Esophagus squamous epithelium (tissue), 4 donors: ENCODE measurements around the gene FAM156B.
"Not testable (repeated sequence)": the region's sequence is repeated elsewhere in the genome, so short reads cannot be mapped to it uniquely, and the experiment has no call there.

Experiments
- CTCF ChIP-seq, 6 experiments: fragments of 450-650 bp in 4 of 6; fragments of 200-600 bp in 2 of 6; sonication (generic) in 2 of 6; IDR thresholded peaks; one replicate each; pipeline ENCODE4 v1.5.1; 2016 to 2019; ENCODE audit warnings: antibody characterized with exemption in 6 of 6, mild to moderate bottlenecking in 4 of 6, moderate library complexity in 4 of 6
- POLR2A ChIP-seq, 4 donors: fragments of 450-650 bp; IDR thresholded peaks; one replicate each; pipeline ENCODE4 v1.6.1; 2017; ENCODE audit warnings: antibody characterized with exemption in 4 of 4, mild to moderate bottlenecking in 4 of 4, moderate library complexity in 3 of 4

- TF ChIP-seq CTCF, POLR2A (IDR thresholded peaks at IDR 0.05): not testable (repeated sequence)
Observed at GRCh38 chrX:52888090-52888489, 9.0 kb upstream of the FAM156B start.
